ENCODE measurements around the gene SV2C.
"Not testable (repeated sequence)": the region's sequence is repeated elsewhere in the genome, so short reads cannot be mapped to it uniquely, and the experiment has no call there.

The SV2C gene

GRCh38 chr5:76298852-76299251 lies 215.7 kb downstream of the SV2C start:
- Histone ChIP-seq H3K27ac (ENCODE audit: low read depth, low read length) (no peak overlapping the region), H3K79me2 (ENCODE audit: insufficient read depth, low read length) (no peaks in the 10 kb centered on the region), H3K36me3 (ENCODE audit: low read length) (no peaks in the 10 kb centered on the region), H3K9me2 (replicated peaks; ENCODE audit: insufficient read depth, low read length) (no peaks in the 10 kb centered on the region), H3K4me3 (ENCODE audit: insufficient read depth, low read length, poor library complexity, severe bottlenecking) (no peak overlapping the region), H3K4me2 (ENCODE audit: low read depth, low read length, poor library complexity, severe bottlenecking) (no peak overlapping the region), H2AFZ (ENCODE audit: low read depth, low read length, severe bottlenecking) (no peak overlapping the region), H3K27me3 (ENCODE audit: low read length) (no peaks in the 10 kb centered on the region), H3F3A (ENCODE audit: insufficient read depth) (no peaks in the 10 kb centered on the region), H3K9me3 (ENCODE audit: insufficient read depth, low read length) (no peaks in the 10 kb centered on the region), H4K20me1 (ENCODE audit: low read depth, low read length) (no peaks in the 10 kb centered on the region), H3K9ac (ENCODE audit: low read length) (no peak overlapping the region)
- TF ChIP-seq EZH2phosphoT487 (conservative IDR thresholded peaks at IDR 0.05; ENCODE audit: low read length) (no peak), CTCF (IDR thresholded peaks at IDR 0.05; ENCODE audit: insufficient read depth, low read length, poor library complexity, severe bottlenecking) (no peak)

- H3K4me2 ChIP-seq (ENCODE audit: low read depth, low read length, poor library complexity, severe bottlenecking) = no peak overlapping the region
- no peaks in the 10 kb centered on the region for H3K9me2 ChIP-seq (replicated peaks; ENCODE audit: insufficient read depth, low read length)
- H3K79me2 ChIP-seq (ENCODE audit: insufficient read depth, low read length) = no peaks in the 10 kb centered on the region
- H3F3A ChIP-seq (ENCODE audit: insufficient read depth) = no peaks in the 10 kb centered on the region
- no peak overlapping the region for H3K9ac ChIP-seq (ENCODE audit: low read length)
- H2AFZ ChIP-seq (ENCODE audit: low read depth, low read length, severe bottlenecking) = no peak overlapping the region
- no peak overlapping the region for H3K27ac ChIP-seq (ENCODE audit: low read depth, low read length)
- no peak overlapping the region for H3K4me3 ChIP-seq (ENCODE audit: insufficient read depth, low read length, poor library complexity, severe bottlenecking)
- H4K20me1 ChIP-seq (ENCODE audit: low read depth, low read length) = no peaks in the 10 kb centered on the region
- TF ChIP-seq CTCF (IDR thresholded peaks at IDR 0.05; ENCODE audit: insufficient read depth, low read length, poor library complexity, severe bottlenecking) (no peak), EZH2phosphoT487 (conservative IDR thresholded peaks at IDR 0.05; ENCODE audit: low read length) (no peak)
- H3K9me3 ChIP-seq (ENCODE audit: insufficient read depth, low read length) = no peaks in the 10 kb centered on the region
- no peaks in the 10 kb centered on the region for H3K36me3 ChIP-seq (ENCODE audit: low read length)
- no peaks in the 10 kb centered on the region for H3K27me3 ChIP-seq (ENCODE audit: low read length)
Measured at GRCh38 chr5:76299592-76299991, 216.4 kb downstream of the SV2C start.

GRCh38 chr5:76301932-76302331 lies 218.7 kb downstream of the SV2C start:
- H3K4me3 ChIP-seq (ENCODE audit: insufficient read depth, low read length, poor library complexity, severe bottlenecking); H4K20me1 ChIP-seq (ENCODE audit: low read depth, low read length); H3K79me2 ChIP-seq (ENCODE audit: insufficient read depth, low read length); H3K36me3 ChIP-seq (ENCODE audit: low read length); H3F3A ChIP-seq (ENCODE audit: insufficient read depth); H3K9ac ChIP-seq (ENCODE audit: low read length); H3K9me3 ChIP-seq (ENCODE audit: insufficient read depth, low read length); H3K27me3 ChIP-seq (ENCODE audit: low read length); H3K9me2 ChIP-seq (replicated peaks; ENCODE audit: insufficient read depth, low read length); H3K4me2 ChIP-seq (ENCODE audit: low read depth, low read length, poor library complexity, severe bottlenecking); H2AFZ ChIP-seq (ENCODE audit: low read depth, low read length, severe bottlenecking); H3K27ac ChIP-seq (ENCODE audit: low read depth, low read length): not testable (repeated sequence)

- H3K9me2 ChIP-seq (replicated peaks; ENCODE audit: insufficient read depth, low read length); H3K27me3 ChIP-seq (ENCODE audit: low read length); H3K79me2 ChIP-seq (ENCODE audit: insufficient read depth, low read length); H2AFZ ChIP-seq (ENCODE audit: low read depth, low read length, severe bottlenecking); H3K27ac ChIP-seq (ENCODE audit: low read depth, low read length); H3K4me3 ChIP-seq (ENCODE audit: insufficient read depth, low read length, poor library complexity, severe bottlenecking); H3K9ac ChIP-seq (ENCODE audit: low read length); H4K20me1 ChIP-seq (ENCODE audit: low read depth, low read length); H3K4me2 ChIP-seq (ENCODE audit: low read depth, low read length, poor library complexity, severe bottlenecking); H3F3A ChIP-seq (ENCODE audit: insufficient read depth); H3K9me3 ChIP-seq (ENCODE audit: insufficient read depth, low read length); H3K36me3 ChIP-seq (ENCODE audit: low read length): not testable (repeated sequence)
Measured at GRCh38 chr5:76302661-76303060, 219.5 kb downstream of the SV2C start.

Measured in SU-DHL-6 (cell line).